ENCODE results near the gene TFCP2.
"Not testable (repeated sequence)": the region's sequence is repeated elsewhere in the genome, so short reads cannot be mapped to it uniquely, and the experiment has no call there.

TFCP2 gene

GRCh38 chr12:51172515-51173431 is at the start of gene TFCP2:
Gene TFCP2 (minus strand): TSS chr12:51173135. CDS start chr12:51172422, 713 bp downstream.
- peak; percentile 78 to 91 for DNase-seq

GRCh38 chr12:51222461-51222860 is 49.5 kb upstream of the TFCP2 start:
- no peak for DNase-seq

- not testable (repeated sequence) for DNase-seq
Observed at GRCh38 chr12:51219857-51220256, 46.9 kb upstream of the TFCP2 start.

GRCh38 chr12:51219322-51219721 is 46.4 kb upstream of the TFCP2 start:
- no peak for DNase-seq

GRCh38 chr12:51218607-51219161 is 45.7 kb upstream of the TFCP2 start:
- no peak for DNase-seq

- peak; percentile 38 to 56 for DNase-seq
Observed at GRCh38 chr12:51217968-51218606, 45.2 kb upstream of the TFCP2 start, which contains the start of gene POU6F1. Gene POU6F1 (minus strand): TSS chr12:51218062. CDS start chr12:51206836, 11,226 bp downstream.

GRCh38 chr12:51217133-51217967 is 44.4 kb upstream of the TFCP2 start:
- no peak for DNase-seq

- no peak for DNase-seq
Observed at GRCh38 chr12:51216642-51217041, 43.7 kb upstream of the TFCP2 start.

- no peak for DNase-seq
Observed at GRCh38 chr12:51214895-51215294, 42.0 kb upstream of the TFCP2 start.

- DNase-seq, result no peak
Observed at GRCh38 chr12:51210690-51211395, 37.9 kb upstream of the TFCP2 start.

GRCh38 chr12:51209259-51209658 is 36.3 kb upstream of the TFCP2 start:
- no peak for DNase-seq

GRCh38 chr12:51208016-51208660 is 35.2 kb upstream of the TFCP2 start:
- DNase-seq, result no peak

GRCh38 chr12:51205350-51205749 is 32.4 kb upstream of the TFCP2 start:
- no peak for DNase-seq

- DNase-seq, result no peak
Observed at GRCh38 chr12:51202718-51203117, 29.8 kb upstream of the TFCP2 start.

- no peak for DNase-seq
Observed at GRCh38 chr12:51200806-51201205, 27.9 kb upstream of the TFCP2 start.

GRCh38 chr12:51200156-51200555 is 27.2 kb upstream of the TFCP2 start:
- DNase-seq, result no peak

- DNase-seq, result no peak
Observed at GRCh38 chr12:51199366-51199945, 26.5 kb upstream of the TFCP2 start.

GRCh38 chr12:51198568-51199365 is 25.8 kb upstream of the TFCP2 start:
- no peak for DNase-seq

GRCh38 chr12:51197736-51198567 is 25.0 kb upstream of the TFCP2 start:
- no peak for DNase-seq
